IMR-90 (cell line): ENCODE data around the gene DSCAML1. TPM values are rescaled to one million over a fixed set of nuclear protein-coding genes. Genes with fewer than 3 reads are reported as not detected.

Experiments used
- ATAC-seq: fragments of 200-7000 bp; cut with Tn5 transposase; 2 replicates; pipeline ENCODE4 v1.9.1; 2020; ENCODE audit warnings: low read depth, mild to moderate bottlenecking, moderate library complexity
- BruUV-seq: library from RNA; stranded (reverse); fragments of 400-500 nt; replicated peaks from 2 replicates; lab custom pipeline; 2021; lab: Mats Ljungman, UMichigan
- CTCF ChIA-PET: fragments of 300-600 bp; formaldehyde crosslinking; extraction: SDS; loops from one replicate; lab custom pipeline; 2021; ENCODE audit warnings: antibody characterized with exemption; lab: Yijun Ruan, JAX
- POLR2A ChIA-PET: fragments of 300-600 bp; sonication (Branson Sonifier 250); formaldehyde crosslinking; loops from one replicate; lab custom pipeline; 2022; ENCODE audit warnings: antibody characterized with exemption; ENCODE audit not compliant: unreplicated experiment; lab: Charles Lee
- DNase-seq: peaks from one replicate; pipeline ENCODE4 v3.0.0; 2013
- H2AFZ ChIP-seq: replicated peaks from 2 replicates; pipeline ENCODE3; 2013; ENCODE audit warnings: low read length, mild to moderate bottlenecking; ENCODE audit not compliant: poor library complexity
- H2AK5ac ChIP-seq: 2 replicates; pipeline ENCODE4 v1.6.1; 2013; ENCODE audit warnings: low read depth, low read length, inconsistent platforms
- H2AK9ac ChIP-seq: replicated peaks from 2 replicates; pipeline ENCODE3; 2013; ENCODE audit warnings: mild to moderate bottlenecking, low read depth, low read length, moderate library complexity; ENCODE audit not compliant: poor library complexity
- H2BK120ac ChIP-seq: 2 replicates; pipeline ENCODE4 v1.6.1; 2013; ENCODE audit warnings: low read depth, low read length, inconsistent platforms
- H2BK15ac ChIP-seq: 3 replicates; pipeline ENCODE4 v1.6.1; 2013; ENCODE audit warnings: low read depth, low read length, inconsistent platforms
- H2BK20ac ChIP-seq: 2 replicates; pipeline ENCODE4 v1.6.1; 2013; ENCODE audit warnings: low read depth, mild to moderate bottlenecking, inconsistent platforms, low read length, moderate library complexity
- H2BK5ac ChIP-seq: 2 replicates; pipeline ENCODE4 v1.6.1; 2013; ENCODE audit warnings: mild to moderate bottlenecking, low read depth, low read length, inconsistent platforms; ENCODE audit not compliant: poor library complexity, severe bottlenecking
- H3K14ac ChIP-seq: replicated peaks from 2 replicates; pipeline ENCODE4 v1.6.1; 2013; ENCODE audit warnings: low read depth, low read length, inconsistent platforms
- H3K18ac ChIP-seq: 2 replicates; pipeline ENCODE4 v1.6.1; 2013; ENCODE audit warnings: low read depth, low read length, control low read depth
- H3K23ac ChIP-seq: 2 replicates; pipeline ENCODE4 v1.6.1; 2013; ENCODE audit warnings: low read depth, low read length, inconsistent platforms
- H3K27ac ChIP-seq: 2 replicates; pipeline ENCODE4 v1.5.1; 2013; ENCODE audit warnings: mild to moderate bottlenecking, control low read depth, low read length; ENCODE audit not compliant: insufficient read depth
- H3K27me3 ChIP-seq: 2 replicates; pipeline ENCODE4 v1.6.1; 2013; ENCODE audit warnings: low read length; ENCODE audit not compliant: control insufficient read depth, insufficient read depth
- H3K36me3 ChIP-seq: 2 replicates; pipeline ENCODE4 v1.6.1; 2013; ENCODE audit warnings: low read length, mixed read lengths; ENCODE audit not compliant: control insufficient read depth, insufficient read depth
- H3K4ac ChIP-seq: 2 replicates; pipeline ENCODE4 v1.6.1; 2013; ENCODE audit warnings: low read depth, low read length, inconsistent platforms
- H3K4me1 ChIP-seq: 2 replicates; pipeline ENCODE4 v1.6.1; 2013; ENCODE audit warnings: low read length, mixed read lengths; ENCODE audit not compliant: control insufficient read depth, insufficient read depth
- H3K4me2 ChIP-seq: 2 replicates; pipeline ENCODE4 v1.6.1; 2013; ENCODE audit warnings: low read depth, mild to moderate bottlenecking, control low read depth, low read length, moderate library complexity
- H3K4me3 ChIP-seq: 2 replicates; pipeline ENCODE4 v1.5.1; 2013; ENCODE audit warnings: low read depth, mild to moderate bottlenecking, control low read depth, low read length, moderate library complexity; ENCODE audit not compliant: insufficient read depth
- H3K56ac ChIP-seq: 2 replicates; pipeline ENCODE4 v1.6.1; 2013; ENCODE audit warnings: low read length, inconsistent platforms; ENCODE audit not compliant: insufficient read depth; ENCODE audit errors: extremely low read depth
- H3K79me1 ChIP-seq, 2 experiments: 2 replicates each; pipeline ENCODE4 v1.6.1; 2013; ENCODE audit warnings: low read length in 2 of 2, inconsistent platforms in 1 of 2, low read depth in 1 of 2
- H3K9ac ChIP-seq: 2 replicates; pipeline ENCODE4 v1.6.1; 2013; ENCODE audit warnings: low read depth, low read length, control low read depth
- H3K9me1 ChIP-seq: 2 replicates; pipeline ENCODE4 v1.6.1; 2013; ENCODE audit warnings: low read length, inconsistent platforms; ENCODE audit not compliant: insufficient read depth
- H3K9me3 ChIP-seq: 2 replicates; pipeline ENCODE4 v1.6.1; 2013; ENCODE audit warnings: low read length; ENCODE audit not compliant: control insufficient read depth, insufficient read depth
- H4K20me1 ChIP-seq: 2 replicates; pipeline ENCODE4 v1.6.1; 2013; ENCODE audit warnings: low read length, inconsistent platforms; ENCODE audit not compliant: insufficient read depth
- H4K5ac ChIP-seq: 2 replicates; pipeline ENCODE4 v1.6.1; 2013; ENCODE audit warnings: mild to moderate bottlenecking, low read depth, low read length, control low read depth
- H4K8ac ChIP-seq, 2 experiments: 2 replicates each; pipeline ENCODE4 v1.6.1; 2013; ENCODE audit warnings: low read depth in 2 of 2, low read length in 2 of 2, control low read depth in 1 of 2, inconsistent platforms in 1 of 2
- H4K91ac ChIP-seq: 2 replicates; pipeline ENCODE4 v1.6.1; 2013; ENCODE audit warnings: low read depth, low read length, inconsistent platforms; ENCODE audit not compliant: insufficient read depth
- MAZ ChIP-seq: IDR thresholded peaks from 2 replicates; pipeline ENCODE4 v1.6.1; 2012; ENCODE audit warnings: low read depth, mild to moderate bottlenecking, low read length, improper control_type of control experiment, moderate library complexity, borderline replicate concordance
- MXI1 ChIP-seq: IDR thresholded peaks from 2 replicates; pipeline ENCODE4 v1.6.1; 2012; ENCODE audit warnings: low read depth, mild to moderate bottlenecking, low read length, moderate library complexity, borderline replicate concordance
- WGBS, 2 experiments: methylation state at CpG; one replicate each; pipeline versions ENCODE4 v1.1.5 to v1.1.7; 2013; ENCODE audit warnings: missing lambda C conversion rate in 2 of 2; ENCODE audit not compliant: insufficient read length in 1 of 2; ENCODE audit errors: extremely low coverage in 2 of 2; 5-methylcytosine and 5-hydroxymethylcytosine counted together
- dilution Hi-C: fragments of 300-500 bp; cut with HindIII; formaldehyde crosslinking; loops from one replicate; pipeline ENCODE4 v1.14.3; 2018; ENCODE audit warnings: low sequenced_read_pairs; ENCODE audit not compliant: unreplicated experiment
- in situ Hi-C: fragments of 300-500 bp; cut with MboI; formaldehyde crosslinking; loops from 3 replicates; pipeline ENCODE4 v1.14.3; 2019; ENCODE audit warnings: low sequenced_read_pairs, inconsistent platforms, mixed read lengths
- intact Hi-C: fragments of 100-400 bp; cut with micrococcal nuclease; formaldehyde crosslinking; loops from 2 replicates; pipeline ENCODE4 v1.10.0; 2022
- polyA plus RNA-seq, 3 experiments: library from polyadenylated mRNA; depleted of rRNA; stranded (reverse); fragments of >200 nt; gene quantifications; 2 replicates each; pipeline ENCODE4 v1.2.3, GENCODE V29; 2012; ENCODE audit warnings: low replicate concordance in 1 of 3
- total RNA-seq: library from RNA; depleted of rRNA; stranded (reverse); fragments of >200 nt; gene quantifications from 2 replicates; pipeline ENCODE4 v1.2.3, GENCODE V29; 2012

Gene DSCAML1
- total and polyA plus RNA-seq, 2 of the 4 experiments (the other 2 are of a cell fraction): not detected

DNA sequence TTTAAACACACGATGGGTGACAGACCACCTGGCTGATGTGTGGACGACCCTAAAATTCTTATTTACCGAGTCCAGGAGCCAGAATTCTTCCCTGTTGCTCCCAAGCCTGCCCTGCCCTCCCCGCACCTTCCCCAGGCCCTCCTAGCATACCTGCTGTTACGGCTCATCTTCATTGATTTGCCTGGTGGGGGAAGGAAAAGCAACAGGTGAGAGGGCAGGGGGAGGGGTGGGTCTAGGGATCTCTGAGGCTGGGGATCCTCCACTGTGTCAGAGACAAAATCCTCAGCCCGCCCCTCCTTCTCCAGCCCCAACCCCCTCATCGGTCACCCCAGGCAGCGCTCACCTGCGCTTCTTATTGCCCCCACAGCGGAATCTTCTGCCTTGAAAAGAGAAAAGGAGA is 23.5 kb upstream of the DSCAML1 start:
- H3K4ac ChIP-seq: no peak overlapping the region
- no peak overlapping the region for H2AFZ ChIP-seq
- H3K27me3 ChIP-seq: no peaks in the 10 kb centered on the region; the same call in 1 of the 2 replicates
- H3K18ac ChIP-seq: no peak overlapping the region
- no peak overlapping the region for H2BK15ac ChIP-seq
- H4K5ac ChIP-seq: no peak overlapping the region
- no peak overlapping the region for H2BK5ac ChIP-seq
- H3K9me1 ChIP-seq: no peaks in the 10 kb centered on the region
- no peak overlapping the region for H3K4me3 ChIP-seq
- H4K8ac ChIP-seq: no peak overlapping the region
- H4K91ac ChIP-seq: no peak overlapping the region
- no peak overlapping the region for H2AK9ac ChIP-seq
- no peak overlapping the region for H3K23ac ChIP-seq
- BruUV-seq: no TSS peak
- TF ChIP-seq MXI1: no peak
- TF ChIP-seq MAZ: no peak
- intact Hi-C loops: no loop called here
- H3K27ac ChIP-seq: no peak overlapping the region
- POLR2A ChIA-PET: no interaction called here
- WGBS, 2 experiments: no CpG with 5 or more reads among the region's 10 CpGs
- no peak overlapping the region for H2BK120ac ChIP-seq
- no peak overlapping the region for H3K9ac ChIP-seq
- no peak for ATAC-seq
- no peak overlapping the region for H2BK20ac ChIP-seq
- no peak overlapping the region for H2AK5ac ChIP-seq
- no peak for DNase-seq
- H3K9me3 ChIP-seq: no peaks in the 10 kb centered on the region
- H3K14ac ChIP-seq: no peak overlapping the region
- H3K4me1 ChIP-seq: peaks cover 5% of the 10 kb centered on the region; the same call in 1 of the 2 replicates
- no peak overlapping the region for H3K4me2 ChIP-seq
- H4K20me1 ChIP-seq: no peaks in the 10 kb centered on the region
- no peaks in the 10 kb centered on the region for H3K36me3 ChIP-seq
- no peaks in the 10 kb centered on the region for H3K79me1 ChIP-seq
- H3K56ac ChIP-seq: no peak overlapping the region
- CTCF ChIA-PET: interaction anchor here (1.0 kb wide), 1 partner anchor 394 kb away, joined by 3 read pairs; no protein-coding TSS in a partner anchor
- in situ Hi-C loops: no loop called here
- dilution Hi-C loops: no loop called here
